ENCODE measurements around the gene ZC3H4.
"Not testable (repeated sequence)": the region's sequence is repeated elsewhere in the genome, so short reads cannot be mapped to it uniquely, and the experiment has no call there.

The ZC3H4 gene

DNA sequence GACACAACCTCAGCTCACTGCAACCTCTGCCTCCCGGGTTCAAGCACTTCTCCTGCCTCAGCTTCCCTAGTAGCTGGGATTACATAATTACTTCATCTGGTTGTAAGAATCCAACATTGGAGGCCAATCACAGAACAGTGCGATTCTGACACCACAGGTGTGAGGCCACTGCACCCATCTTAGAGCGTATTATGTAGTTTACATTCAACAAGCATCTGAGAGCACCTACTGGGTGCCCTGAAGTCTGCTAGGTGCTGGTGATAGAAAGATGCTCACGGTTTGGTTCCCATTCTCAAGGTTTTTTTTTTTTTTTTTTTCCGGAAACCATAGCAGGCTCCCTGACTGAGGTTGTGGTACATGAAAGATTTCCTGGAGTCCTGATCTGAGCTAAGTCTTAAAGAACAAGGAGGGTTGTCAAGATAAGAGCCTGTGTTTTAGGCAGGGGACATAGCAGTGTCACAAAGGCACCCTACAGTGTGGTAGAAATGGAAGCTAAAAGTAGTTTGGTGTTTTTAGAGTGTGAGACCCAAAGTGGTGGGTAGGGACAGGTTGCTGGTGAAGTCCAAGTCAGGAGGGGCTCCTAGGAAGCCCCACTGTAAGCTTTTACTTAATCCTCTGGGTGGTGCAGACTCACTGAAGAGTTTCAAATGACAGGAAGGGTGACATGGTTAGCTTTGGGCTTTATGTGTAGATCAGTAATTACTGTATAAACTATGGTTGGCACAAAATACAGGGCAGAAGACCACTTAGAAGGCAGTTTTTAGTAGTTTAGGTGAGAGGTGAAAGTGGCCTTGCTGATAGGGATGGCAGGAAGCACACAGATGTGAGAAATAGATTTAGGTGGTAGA is 32.3 kb upstream of the ZC3H4 start:
- H3K4me1 ChIP-seq (ENCODE audit: insufficient read depth, low read length), result peaks cover 13% of the 10 kb centered on the region

DNA sequence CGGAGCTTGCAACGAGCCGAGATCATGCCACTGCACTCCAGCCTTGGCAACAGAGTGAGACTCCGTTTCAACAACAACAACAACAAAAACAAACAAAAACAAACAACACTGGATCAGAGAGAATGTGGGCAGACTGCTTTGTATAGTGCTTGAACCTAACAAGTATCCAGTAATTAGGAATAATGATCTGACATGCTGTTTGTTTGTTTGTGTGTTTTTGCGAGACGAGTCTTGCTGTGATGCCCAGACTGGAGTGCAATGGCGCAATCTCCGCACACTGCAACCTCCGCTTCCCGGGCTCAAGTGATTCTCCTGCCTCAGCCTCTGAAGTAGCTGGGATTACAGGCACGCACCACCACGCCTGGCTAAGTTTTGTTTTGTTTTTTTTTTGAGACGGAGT is 31.1 kb upstream of the ZC3H4 start:
- Histone ChIP-seq H3K4me1 (ENCODE audit: insufficient read depth, low read length) (peaks cover 5% of the 10 kb centered on the region), H2AFZ (ENCODE audit: low read depth, low read length) (no peak overlapping the region), H3K4me3 (ENCODE audit: low read length) (no peak overlapping the region), H3K27me3 (ENCODE audit: insufficient read depth, low read length) (no peaks in the 10 kb centered on the region), H3K9me3 (ENCODE audit: low read length) (no peaks in the 10 kb centered on the region), H3K36me3 (ENCODE audit: insufficient read depth, low read length) (peaks cover 56% of the 10 kb centered on the region)

More for the DNA sequence above, 32.3 kb upstream of the ZC3H4 start:
- H3K27me3 ChIP-seq (ENCODE audit: insufficient read depth, low read length), result no peaks in the 10 kb centered on the region
- no peak overlapping the region for H3K4me3 ChIP-seq (ENCODE audit: low read length)
- peaks cover 65% of the 10 kb centered on the region for H3K36me3 ChIP-seq (ENCODE audit: insufficient read depth, low read length)
- H3K9me3 ChIP-seq (ENCODE audit: low read length), result no peaks in the 10 kb centered on the region
- no peak overlapping the region for H2AFZ ChIP-seq (ENCODE audit: low read depth, low read length)

DNA sequence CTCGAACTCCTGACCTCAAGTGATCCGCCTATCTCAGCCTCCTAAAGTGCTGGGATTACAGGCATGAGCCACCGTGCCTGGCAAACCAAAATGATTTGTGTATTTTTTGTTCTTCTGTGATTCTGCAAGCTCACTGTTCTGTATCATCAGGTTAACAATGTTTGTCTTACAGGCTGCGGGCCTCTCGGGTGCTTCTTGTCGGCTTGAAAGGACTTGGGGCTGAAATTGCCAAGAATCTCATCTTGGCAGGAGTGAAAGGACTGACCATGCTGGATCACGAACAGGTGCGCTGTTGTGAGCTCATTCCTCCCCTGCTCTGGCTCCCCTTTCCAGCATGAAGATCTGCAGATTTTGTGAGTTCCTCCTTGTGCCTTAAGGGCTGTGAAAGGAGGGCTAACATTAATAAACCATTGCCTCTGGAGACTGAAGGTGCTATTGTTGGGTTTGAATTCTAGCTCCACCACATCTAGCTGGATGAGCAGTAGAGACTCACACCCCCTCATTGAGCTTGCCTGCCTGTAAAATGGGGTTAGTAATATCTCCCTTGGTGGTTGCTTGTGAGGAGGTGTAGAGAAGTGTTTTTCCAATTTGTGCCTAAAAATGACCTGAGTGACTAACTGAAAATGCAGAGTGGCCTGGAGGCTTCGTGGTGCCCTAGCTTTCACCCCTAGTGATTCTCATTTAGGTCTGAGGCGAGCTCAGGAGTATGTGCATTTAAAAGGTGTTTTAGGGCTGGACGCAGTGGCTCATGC is 29.9 kb upstream of the ZC3H4 start:
- Histone ChIP-seq H3K36me3 (ENCODE audit: insufficient read depth, low read length) (peaks cover 54% of the 10 kb centered on the region), H2AFZ (ENCODE audit: low read depth, low read length) (no peak overlapping the region), H3K4me3 (ENCODE audit: low read length) (no peak overlapping the region), H3K9me3 (ENCODE audit: low read length) (no peaks in the 10 kb centered on the region), H3K4me1 (ENCODE audit: insufficient read depth, low read length) (peaks cover 5% of the 10 kb centered on the region), H3K27me3 (ENCODE audit: insufficient read depth, low read length) (no peaks in the 10 kb centered on the region)

DNA sequence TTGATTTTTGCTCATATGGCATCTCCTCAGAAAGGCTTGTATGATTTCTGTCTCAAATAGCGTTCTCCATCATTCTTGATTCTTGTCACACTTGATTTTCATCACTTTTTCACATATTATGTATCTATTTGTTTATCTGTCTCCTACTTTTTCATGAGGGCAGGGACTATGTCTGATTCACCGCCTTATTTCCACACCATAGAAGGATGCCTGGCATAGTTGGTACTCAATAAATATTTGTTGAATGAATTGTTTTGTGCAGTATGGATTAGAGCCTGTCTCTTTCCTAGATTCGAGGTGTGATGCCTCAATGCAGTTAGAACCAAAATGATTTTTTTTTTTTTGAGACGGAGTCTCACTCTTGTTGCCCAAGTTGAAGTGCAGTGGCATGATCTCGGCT is 29.2 kb upstream of the ZC3H4 start:
- peaks cover 53% of the 10 kb centered on the region for H3K36me3 ChIP-seq (ENCODE audit: insufficient read depth, low read length)
- peaks cover 5% of the 10 kb centered on the region for H3K4me1 ChIP-seq (ENCODE audit: insufficient read depth, low read length)
- H3K9me3 ChIP-seq (ENCODE audit: low read length), result no peaks in the 10 kb centered on the region
- H2AFZ ChIP-seq (ENCODE audit: low read depth, low read length), result no peak overlapping the region
- no peak overlapping the region for H3K4me3 ChIP-seq (ENCODE audit: low read length)
- H3K27me3 ChIP-seq (ENCODE audit: insufficient read depth, low read length), result no peaks in the 10 kb centered on the region

DNA sequence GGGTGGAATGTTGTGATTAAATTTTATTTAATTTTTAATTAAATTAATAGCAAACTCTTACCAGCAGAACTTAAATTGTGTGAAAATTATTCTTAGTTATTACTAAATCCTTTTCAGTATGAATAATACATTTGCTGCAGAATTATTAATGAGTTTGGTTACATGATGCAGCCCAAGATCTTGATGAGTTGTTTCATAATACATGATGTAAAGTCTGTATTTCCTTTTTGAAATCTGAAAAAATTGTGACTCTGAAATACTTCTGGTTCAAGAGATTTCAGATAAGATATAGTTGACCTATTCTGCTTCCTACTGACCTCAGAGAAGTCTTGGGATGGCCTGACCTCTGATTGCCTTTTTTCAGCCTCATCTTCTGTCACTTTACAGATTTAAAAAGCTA is 28.1 kb upstream of the ZC3H4 start:
- no peaks in the 10 kb centered on the region for H3K27me3 ChIP-seq (ENCODE audit: insufficient read depth, low read length)
- H3K4me3 ChIP-seq (ENCODE audit: low read length), result no peak overlapping the region
- peaks cover 47% of the 10 kb centered on the region for H3K36me3 ChIP-seq (ENCODE audit: insufficient read depth, low read length)
- H3K4me1 ChIP-seq (ENCODE audit: insufficient read depth, low read length), result peaks cover 5% of the 10 kb centered on the region
- H3K9me3 ChIP-seq (ENCODE audit: low read length), result no peaks in the 10 kb centered on the region
- H2AFZ ChIP-seq (ENCODE audit: low read depth, low read length), result no peak overlapping the region

DNA sequence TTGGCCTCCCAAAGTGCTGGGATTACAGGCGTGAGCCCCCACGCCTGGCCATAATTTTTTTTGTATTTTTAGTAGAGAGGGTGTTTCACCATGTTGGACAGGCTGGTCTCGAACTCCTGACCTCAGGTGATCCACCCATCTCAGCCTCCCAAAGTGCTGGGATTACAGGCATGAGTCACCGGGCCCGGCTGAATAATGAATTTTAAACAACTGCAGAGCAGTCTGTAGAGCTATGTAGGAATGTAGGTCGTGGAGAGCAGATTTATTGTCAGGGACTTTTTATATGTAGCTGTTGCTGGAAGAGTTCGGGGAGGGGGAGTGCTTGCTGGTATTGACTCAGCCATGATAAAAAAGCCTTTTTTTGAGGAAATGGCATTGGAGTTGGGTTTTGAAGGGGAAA is 27.7 kb upstream of the ZC3H4 start:
- not testable (repeated sequence) for H3K9me3 ChIP-seq (ENCODE audit: low read length); H3K27me3 ChIP-seq (ENCODE audit: insufficient read depth, low read length); H2AFZ ChIP-seq (ENCODE audit: low read depth, low read length); H3K4me1 ChIP-seq (ENCODE audit: insufficient read depth, low read length); H3K4me3 ChIP-seq (ENCODE audit: low read length)
- H3K36me3 ChIP-seq (ENCODE audit: insufficient read depth, low read length), result peaks cover 43% of the 10 kb centered on the region

DNA sequence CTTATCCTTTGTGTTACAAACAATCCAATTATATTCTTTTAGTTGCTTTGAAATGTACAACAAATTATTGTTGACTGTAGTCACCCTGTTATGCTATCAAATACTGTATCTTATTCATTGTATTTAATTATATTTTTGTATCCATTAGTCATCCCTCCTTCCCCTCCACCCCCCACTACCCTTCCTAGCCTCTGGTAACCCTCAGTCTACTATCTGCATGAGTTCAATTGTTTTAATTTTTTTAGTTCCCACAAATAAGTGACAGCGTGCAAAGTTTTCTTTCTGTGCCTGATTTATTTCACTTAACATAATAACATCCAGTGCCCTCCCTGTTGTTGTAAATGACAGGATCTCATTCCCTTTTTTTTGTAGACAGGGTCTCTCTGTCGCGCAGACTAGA is 21.6 kb upstream of the ZC3H4 start:
- no peak overlapping the region for H2AFZ ChIP-seq (ENCODE audit: low read depth, low read length)
- no peak overlapping the region for H3K4me3 ChIP-seq (ENCODE audit: low read length)
- H3K36me3 ChIP-seq (ENCODE audit: insufficient read depth, low read length), result peaks cover 30% of the 10 kb centered on the region
- peaks cover 21% of the 10 kb centered on the region for H3K4me1 ChIP-seq (ENCODE audit: insufficient read depth, low read length)
- no peaks in the 10 kb centered on the region for H3K9me3 ChIP-seq (ENCODE audit: low read length)
- H3K27me3 ChIP-seq (ENCODE audit: insufficient read depth, low read length), result no peaks in the 10 kb centered on the region

DNA sequence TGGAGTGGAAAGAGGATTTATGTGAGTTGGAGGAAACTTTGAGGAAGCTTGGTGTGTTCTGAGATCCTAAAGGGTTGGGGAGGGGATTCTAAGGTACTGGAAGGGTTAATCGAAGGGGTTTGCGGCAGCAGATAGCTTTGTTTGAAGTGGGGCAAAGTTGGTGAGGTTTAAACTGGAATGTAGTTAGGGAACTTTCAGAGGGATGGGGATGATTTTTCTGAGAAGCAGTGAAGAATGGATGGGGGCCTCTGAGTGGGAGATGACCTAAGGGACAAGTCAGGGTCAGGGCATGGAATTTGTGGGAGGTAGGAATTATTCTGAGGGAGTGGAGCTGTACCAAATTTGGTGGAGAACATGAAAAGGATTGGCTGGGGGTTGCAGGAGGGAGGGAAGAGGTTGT is 21.0 kb upstream of the ZC3H4 start:
- Histone ChIP-seq H3K4me1 (ENCODE audit: insufficient read depth, low read length) (peaks cover 21% of the 10 kb centered on the region), H3K36me3 (ENCODE audit: insufficient read depth, low read length) (peaks cover 30% of the 10 kb centered on the region), H2AFZ (ENCODE audit: low read depth, low read length) (no peak overlapping the region), H3K9me3 (ENCODE audit: low read length) (no peaks in the 10 kb centered on the region), H3K27me3 (ENCODE audit: insufficient read depth, low read length) (no peaks in the 10 kb centered on the region), H3K4me3 (ENCODE audit: low read length) (no peak overlapping the region)

DNA sequence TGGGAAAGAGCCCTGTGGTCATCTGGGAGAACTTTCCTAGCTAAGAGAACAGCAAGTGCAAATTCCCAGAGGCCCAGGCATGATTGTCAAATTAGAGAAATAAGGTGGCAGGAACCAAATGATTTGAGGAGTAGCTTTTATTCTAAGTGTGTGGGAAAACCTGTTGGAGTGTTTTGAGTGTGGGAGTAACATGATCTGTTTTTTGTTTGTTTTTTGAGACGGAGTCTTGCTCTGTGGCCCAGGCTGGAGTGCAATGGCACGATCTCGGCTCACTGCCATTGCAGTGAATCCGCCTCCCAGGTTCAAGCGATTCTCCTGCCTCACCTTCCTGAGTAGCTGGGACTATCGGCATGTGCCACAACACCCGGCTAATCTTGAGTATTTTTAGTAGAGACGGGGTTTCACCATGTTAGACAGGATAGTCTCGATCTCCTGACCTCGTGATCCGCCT is 19.5 kb upstream of the ZC3H4 start:
- Histone ChIP-seq H3K36me3 (ENCODE audit: insufficient read depth, low read length) (peaks cover 24% of the 10 kb centered on the region), H3K27me3 (ENCODE audit: insufficient read depth, low read length) (no peaks in the 10 kb centered on the region), H3K9me3 (ENCODE audit: low read length) (no peaks in the 10 kb centered on the region), H2AFZ (ENCODE audit: low read depth, low read length) (no peak overlapping the region), H3K4me1 (ENCODE audit: insufficient read depth, low read length) (peaks cover 21% of the 10 kb centered on the region), H3K4me3 (ENCODE audit: low read length) (peak overlapping the region; percentile 5)

DNA sequence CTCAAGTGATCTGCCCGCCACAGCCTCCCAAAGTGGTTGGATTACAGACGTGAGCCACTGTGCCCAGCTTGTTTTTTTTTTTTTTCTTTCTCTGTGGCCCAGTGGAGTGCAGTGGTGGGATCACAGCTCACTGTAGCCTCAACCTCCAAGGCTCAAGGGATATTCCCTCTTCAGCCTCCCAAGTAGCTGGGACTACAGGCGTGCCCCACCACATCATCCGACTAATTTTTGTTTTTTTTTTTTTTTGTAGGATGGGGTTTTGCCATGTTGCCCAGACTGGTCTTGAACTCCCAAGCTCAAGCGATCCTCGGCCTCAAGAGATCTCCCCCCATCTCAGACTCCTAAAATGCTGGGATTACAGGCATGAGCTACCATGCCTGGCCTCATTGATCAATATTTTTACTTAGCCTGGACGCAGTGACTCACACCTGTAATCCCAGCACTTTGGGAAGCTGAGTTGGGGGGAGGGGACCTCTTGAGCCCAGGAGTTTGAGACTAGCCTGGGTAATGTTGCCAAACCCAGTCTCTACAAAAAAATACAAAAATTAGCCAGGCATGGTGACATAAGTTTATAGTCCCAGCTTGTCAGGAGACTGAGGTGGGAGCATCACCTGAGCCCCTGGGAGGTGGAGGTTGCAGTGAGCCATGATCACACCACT is 18.7 kb upstream of the ZC3H4 start:
- peaks cover 24% of the 10 kb centered on the region for H3K36me3 ChIP-seq (ENCODE audit: insufficient read depth, low read length)
- H3K4me3 ChIP-seq (ENCODE audit: low read length), result peak overlapping the region; percentile 85
- peaks cover 21% of the 10 kb centered on the region for H3K4me1 ChIP-seq (ENCODE audit: insufficient read depth, low read length)
- H2AFZ ChIP-seq (ENCODE audit: low read depth, low read length), result no peak overlapping the region
- no peaks in the 10 kb centered on the region for H3K27me3 ChIP-seq (ENCODE audit: insufficient read depth, low read length)
- no peaks in the 10 kb centered on the region for H3K9me3 ChIP-seq (ENCODE audit: low read length)

DNA sequence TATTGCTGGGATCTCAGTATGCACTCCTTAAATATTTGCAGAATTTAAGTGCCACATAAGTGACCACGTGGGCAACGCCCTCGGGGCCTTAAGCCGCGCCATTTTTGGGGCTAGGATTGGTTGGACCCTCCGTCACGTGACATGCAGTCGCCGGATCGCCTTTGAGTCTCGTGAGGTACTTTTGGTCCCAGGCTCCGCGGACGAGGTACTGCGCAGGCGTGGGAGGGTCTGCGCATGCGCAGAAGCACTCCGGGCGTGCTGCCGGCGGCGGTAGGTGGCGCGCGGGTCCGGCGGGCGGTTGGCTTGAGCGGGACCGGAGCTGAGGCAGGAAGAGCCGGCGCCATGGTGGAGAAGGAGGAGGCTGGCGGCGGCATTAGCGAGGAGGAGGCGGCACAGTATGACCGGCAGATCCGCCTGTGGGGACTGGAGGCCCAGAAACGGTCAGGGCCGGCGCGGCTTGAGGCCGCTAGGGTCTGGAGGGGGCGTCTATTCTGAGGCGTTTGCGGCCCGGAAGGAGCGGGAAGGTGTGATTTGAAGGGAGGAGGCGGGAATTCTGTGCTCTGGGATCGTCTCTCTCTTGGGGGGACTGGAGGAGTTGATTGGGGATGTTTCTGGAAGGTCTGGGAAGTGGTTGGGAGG is 17.1 kb upstream of the ZC3H4 start, which contains the start of gene SAE1:
SAE1 (plus strand) TSS at position 247 of the 639 bp plus-strand sequence; CDS start at position 343, 96 bp downstream.
- H3K9me3 ChIP-seq (ENCODE audit: low read length), result no peaks in the 10 kb centered on the region

DNA sequence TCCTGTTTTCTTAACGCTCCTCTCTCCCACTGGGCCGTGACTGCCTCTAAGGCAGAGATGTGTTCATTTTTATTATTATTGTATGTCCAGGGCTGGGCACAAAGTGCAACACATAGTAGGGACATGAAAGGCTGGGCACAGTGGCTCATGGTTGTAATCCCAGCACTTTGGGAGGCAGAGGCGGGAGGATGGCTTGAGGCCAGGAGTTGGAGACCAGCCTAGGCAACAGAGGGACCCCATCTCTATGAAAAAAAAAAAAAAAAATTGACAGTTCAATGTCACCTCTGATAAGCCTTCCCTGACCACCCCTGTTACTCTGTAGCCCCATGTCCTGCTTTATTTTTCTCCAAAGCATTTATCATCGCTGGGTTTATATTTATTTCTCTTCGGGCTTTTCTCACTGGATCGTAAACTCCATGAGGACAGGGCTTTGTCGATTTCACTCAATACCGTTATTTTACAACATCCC is 16.6 kb upstream of the ZC3H4 start:
- Histone ChIP-seq H3K27me3 (ENCODE audit: insufficient read depth, low read length) (no peaks in the 10 kb centered on the region), H3K4me1 (ENCODE audit: insufficient read depth, low read length) (peaks cover 21% of the 10 kb centered on the region), H3K36me3 (ENCODE audit: insufficient read depth, low read length) (peaks cover 15% of the 10 kb centered on the region), H2AFZ (ENCODE audit: low read depth, low read length) (no peak overlapping the region), H3K4me3 (ENCODE audit: low read length) (no peak overlapping the region), H3K9me3 (ENCODE audit: low read length) (no peaks in the 10 kb centered on the region)

More for the DNA sequence above, 17.1 kb upstream of the ZC3H4 start, which contains the start of gene SAE1:
- Histone ChIP-seq H3K36me3 (ENCODE audit: insufficient read depth, low read length) (peaks cover 20% of the 10 kb centered on the region), H2AFZ (ENCODE audit: low read depth, low read length) (no peak within 1 kb of the TSS), H3K27me3 (ENCODE audit: insufficient read depth, low read length) (no peaks in the 10 kb centered on the region), H3K4me1 (ENCODE audit: insufficient read depth, low read length) (peaks cover 21% of the 10 kb centered on the region), H3K4me3 (ENCODE audit: low read length) (peak within 1 kb of the TSS; percentile 85)
